Measurements from ENCODE around the gene GP9.

- TF ChIP-seq CTCF (IDR thresholded peaks at IDR 0.05): no peak
- no peak for TF ChIP-seq POLR2A (IDR thresholded peaks at IDR 0.05)
These were observed 46.4 kb downstream of the GP9 start for GRCh38 chr3:129106866-129107565.
